HEK293 (cell line): ENCODE results near the gene GALNT4.

Source experiments
- REPIN1 ChIP-seq: fragments of 450-650 bp; formaldehyde crosslinking; IDR thresholded peaks from 2 replicates; pipeline ENCODE4 v1.5.1; 2017; ENCODE audit warnings: missing biosample characterization, missing genetic modification characterization, low read depth
- SP7 ChIP-seq: fragments of 450-650 bp; formaldehyde crosslinking; IDR thresholded peaks from 2 replicates; pipeline ENCODE4 v1.5.1; 2016; ENCODE audit warnings: missing biosample characterization, missing genetic modification characterization
- TCF7L2 ChIP-seq: IDR thresholded peaks from 2 replicates; pipeline ENCODE4 v1.6.1; 2011; ENCODE audit warnings: low read depth, mild to moderate bottlenecking, inconsistent platforms, low read length, moderate library complexity, borderline replicate concordance
- ZBTB20 ChIP-seq: fragments of 450-650 bp; formaldehyde crosslinking; IDR thresholded peaks from 2 replicates; pipeline ENCODE4 v1.5.1; 2016; ENCODE audit warnings: missing biosample characterization, missing genetic modification characterization
- ZBTB8A ChIP-seq: fragments of 450-650 bp; formaldehyde crosslinking; IDR thresholded peaks from 2 replicates; pipeline ENCODE4 v1.5.1; 2016; ENCODE audit warnings: missing biosample characterization, missing genetic modification characterization
- ZNF214 ChIP-seq: fragments of 450-650 bp; formaldehyde crosslinking; IDR thresholded peaks from 2 replicates; pipeline ENCODE4 v1.5.1; 2017; ENCODE audit warnings: missing biosample characterization, mild to moderate bottlenecking, missing genetic modification characterization, borderline replicate concordance
- ZNF292 ChIP-seq: fragments of 450-650 bp; formaldehyde crosslinking; IDR thresholded peaks from 2 replicates; pipeline ENCODE4 v1.5.1; 2016; ENCODE audit warnings: low read depth, missing biosample characterization, missing genetic modification characterization, borderline replicate concordance
- ZNF76 ChIP-seq: fragments of 450-650 bp; formaldehyde crosslinking; IDR thresholded peaks from 2 replicates; pipeline ENCODE4; 2016; ENCODE audit warnings: low read depth, missing biosample characterization, missing genetic modification characterization, borderline replicate concordance
- ZNF768 ChIP-seq: fragments of 450-650 bp; formaldehyde crosslinking; IDR thresholded peaks from 2 replicates; pipeline ENCODE4 v1.5.1; 2018; ENCODE audit warnings: missing biosample characterization, mild to moderate bottlenecking, missing genetic modification characterization
- TF ChIP-seq, protein P1 (sequence below): fragments of 450-650 bp; formaldehyde crosslinking; IDR thresholded peaks from 2 replicates; pipeline ENCODE4 v1.5.1; 2016; ENCODE audit warnings: missing biosample characterization, missing genetic modification characterization
- TF ChIP-seq, protein P2 (sequence below): fragments of 450-650 bp; formaldehyde crosslinking; IDR thresholded peaks from 2 replicates; pipeline ENCODE4 v1.5.1; 2016; ENCODE audit warnings: missing biosample characterization, missing genetic modification characterization

- TF ChIP-seq, protein P1, sequence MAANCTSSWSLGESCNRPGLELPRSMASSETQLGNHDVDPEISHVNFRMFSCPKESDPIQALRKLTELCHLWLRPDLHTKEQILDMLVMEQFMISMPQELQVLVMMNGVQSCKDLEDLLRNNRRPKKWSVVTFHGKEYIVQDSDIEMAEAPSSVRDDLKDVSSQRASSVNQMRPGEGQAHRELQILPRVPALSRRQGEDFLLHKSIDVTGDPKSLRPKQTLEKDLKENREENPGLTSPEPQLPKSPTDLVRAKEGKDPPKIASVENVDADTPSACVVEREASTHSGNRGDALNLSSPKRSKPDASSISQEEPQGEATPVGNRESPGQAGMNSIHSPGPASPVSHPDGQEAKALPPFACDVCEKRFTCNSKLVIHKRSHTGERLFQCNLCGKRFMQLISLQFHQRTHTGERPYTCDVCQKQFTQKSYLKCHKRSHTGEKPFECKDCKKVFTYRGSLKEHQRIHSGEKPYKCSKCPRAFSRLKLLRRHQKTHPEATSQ (tag by site-specific recombination): no peak
- no peak for TF ChIP-seq SP7 (tag by site-specific recombination)
- TF ChIP-seq ZNF292: no peak
- TF ChIP-seq, protein P2, sequence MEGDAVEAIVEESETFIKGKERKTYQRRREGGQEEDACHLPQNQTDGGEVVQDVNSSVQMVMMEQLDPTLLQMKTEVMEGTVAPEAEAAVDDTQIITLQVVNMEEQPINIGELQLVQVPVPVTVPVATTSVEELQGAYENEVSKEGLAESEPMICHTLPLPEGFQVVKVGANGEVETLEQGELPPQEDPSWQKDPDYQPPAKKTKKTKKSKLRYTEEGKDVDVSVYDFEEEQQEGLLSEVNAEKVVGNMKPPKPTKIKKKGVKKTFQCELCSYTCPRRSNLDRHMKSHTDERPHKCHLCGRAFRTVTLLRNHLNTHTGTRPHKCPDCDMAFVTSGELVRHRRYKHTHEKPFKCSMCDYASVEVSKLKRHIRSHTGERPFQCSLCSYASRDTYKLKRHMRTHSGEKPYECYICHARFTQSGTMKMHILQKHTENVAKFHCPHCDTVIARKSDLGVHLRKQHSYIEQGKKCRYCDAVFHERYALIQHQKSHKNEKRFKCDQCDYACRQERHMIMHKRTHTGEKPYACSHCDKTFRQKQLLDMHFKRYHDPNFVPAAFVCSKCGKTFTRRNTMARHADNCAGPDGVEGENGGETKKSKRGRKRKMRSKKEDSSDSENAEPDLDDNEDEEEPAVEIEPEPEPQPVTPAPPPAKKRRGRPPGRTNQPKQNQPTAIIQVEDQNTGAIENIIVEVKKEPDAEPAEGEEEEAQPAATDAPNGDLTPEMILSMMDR (tag by site-specific recombination): no peak
- TF ChIP-seq ZBTB20 (tag by site-specific recombination): no peak
- TF ChIP-seq TCF7L2: no peak
- TF ChIP-seq REPIN1: no peak
- no peak for TF ChIP-seq ZNF76
- TF ChIP-seq ZBTB8A (tag by site-specific recombination): no peak
- no peak for TF ChIP-seq ZNF768 (tag by site-specific recombination)
- no peak for TF ChIP-seq ZNF214 (tag by site-specific recombination)
Measured at GRCh38 chr12:89475203-89475990, 49.2 kb downstream of the GALNT4 start.
